K562 (cell line): ENCODE data around the gene ITPRIPL1. TPM values are rescaled to one million over a fixed set of nuclear protein-coding genes. Genes with fewer than 3 reads are reported as not detected.

Experiments
- ARNT ChIP-seq, 2 experiments: fragments of 450-650 bp; IDR thresholded peaks; 2 replicates each; pipeline ENCODE4 v1.6.1; 2016; ENCODE audit warnings: mild to moderate bottlenecking in 1 of 2
- CSDE1 ChIP-seq, 2 experiments: fragments of 450-650 bp; IDR thresholded peaks; 2 replicates each; pipeline ENCODE4 v1.6.1; 2016; ENCODE audit warnings: mild to moderate bottlenecking in 1 of 2
- DPF2 ChIP-seq: fragments of 450-650 bp; IDR thresholded peaks from 2 replicates; pipeline ENCODE4 v1.6.1; 2016
- E2F3 ChIP-seq: fragments of 250-450 bp; sonication (Bioruptor Pico); IDR thresholded peaks from 2 replicates; pipeline ENCODE4 v1.4.0; 2020; ENCODE audit warnings: mild to moderate bottlenecking
- ELF4 ChIP-seq: fragments of 450-650 bp; formaldehyde crosslinking; IDR thresholded peaks from 2 replicates; pipeline ENCODE4 v1.4.0; 2022; ENCODE audit warnings: missing genetic modification characterization
- EP300 ChIP-seq: IDR thresholded peaks from 2 replicates; pipeline ENCODE4 v1.6.1; 2012; ENCODE audit warnings: low read length, improper control_type of control experiment
- ETS2 ChIP-seq: IDR thresholded peaks from 2 replicates; pipeline ENCODE4 v1.6.1; 2016; ENCODE audit warnings: borderline replicate concordance, missing genetic modification characterization, mild to moderate bottlenecking, moderate library complexity, missing compliant biosample characterization; ENCODE audit not compliant: poor library complexity, severe bottlenecking
- FOS ChIP-seq: IDR thresholded peaks from 3 replicates; pipeline ENCODE4 v1.6.1; 2011; ENCODE audit not compliant: insufficient read length; ENCODE audit errors: extremely low read depth
- FOSL1 ChIP-seq: fragments of 200-800 bp; sonication (Bioruptor generic); conservative IDR thresholded peaks from 2 replicates; pipeline ENCODE4 v1.6.1; 2016; ENCODE audit warnings: missing genetic modification characterization, missing compliant biosample characterization
- HLTF ChIP-seq: fragments of 450-650 bp; IDR thresholded peaks from 2 replicates; pipeline ENCODE4 v1.6.1; 2016
- JUN ChIP-seq, 2 experiments: sonication (generic) in 1 of 2; formaldehyde crosslinking in 1 of 2; IDR thresholded peaks; 2 replicates each; pipeline versions ENCODE4 v1.6.1 to v1.8.0; 2012 to 2022; ENCODE audit warnings: borderline replicate concordance in 2 of 2, mild to moderate bottlenecking in 2 of 2, improper control_type of control experiment in 1 of 2, low read depth in 1 of 2, low read length in 1 of 2, missing genetic modification reagents in 1 of 2
- KLF16 ChIP-seq: IDR thresholded peaks from 2 replicates; pipeline ENCODE4 v1.6.1; 2016; ENCODE audit warnings: antibody characterized with exemption
- MBD2 ChIP-seq: sonication (generic); IDR thresholded peaks from 2 replicates; pipeline ENCODE4 v1.6.1; 2016; ENCODE audit warnings: low read depth, borderline replicate concordance
- MCM5 ChIP-seq: fragments of 450-650 bp; IDR thresholded peaks from 2 replicates; pipeline ENCODE4 v1.6.1; 2016; ENCODE audit warnings: low read depth
- MTF1 ChIP-seq: fragments of 250-450 bp; sonication (Bioruptor Pico); IDR thresholded peaks from 2 replicates; pipeline ENCODE4 v1.9.0; 2021; ENCODE audit warnings: moderate library complexity, mild to moderate bottlenecking, inconsistent platforms, borderline replicate concordance
- MYC ChIP-seq, 2 experiments: fragments of 250-450 bp in 1 of 2; sonication (Bioruptor Pico) in 1 of 2; IDR thresholded peaks; 2 replicates each; pipeline versions ENCODE4 v1.5.1 to v1.6.1; 2012 to 2021; ENCODE audit warnings: low read depth in 2 of 2, borderline replicate concordance in 1 of 2, improper control_type of control experiment in 1 of 2, low read length in 1 of 2, mild to moderate bottlenecking in 1 of 2, moderate library complexity in 1 of 2
- RAD51 ChIP-seq: fragments of 450-650 bp; IDR thresholded peaks from 2 replicates; pipeline ENCODE4 v1.7.1; 2016; ENCODE audit warnings: low read depth, mild to moderate bottlenecking, borderline replicate concordance
- SAFB ChIP-seq: fragments of 200-400 bp; formaldehyde crosslinking; IDR thresholded peaks from 2 replicates; pipeline ENCODE4 v1.6.1; 2017; ENCODE audit warnings: low read depth, low read length, borderline replicate concordance
- SMARCA4 ChIP-seq: fragments of 450-650 bp; IDR thresholded peaks from 2 replicates; pipeline ENCODE4 v1.6.1; 2016
- SMARCC2 ChIP-seq: fragments of 450-650 bp; IDR thresholded peaks from 2 replicates; pipeline ENCODE4 v1.6.1; 2017; ENCODE audit warnings: antibody characterized with exemption, moderate library complexity, mild to moderate bottlenecking, low read depth
- polyA plus RNA-seq, 8 experiments: library from polyadenylated mRNA; depleted of rRNA in 4 of 8; stranded (reverse) in 5 of 8; unstranded in 3 of 8; fragments of >200 nt; fragmentation: Nextera tagmentation in 2 of 8; fragmentation: Illumina TruSeq in 1 of 8; extraction: Ambion mirVana in 2 of 8; extraction: Trizol in 1 of 8; gene quantifications; 2 replicates each; pipeline versions ENCODE4 v1.2.1 to v1.2.3, GENCODE V29; 2011 to 2014; ENCODE audit warnings: inconsistent platforms in 1 of 8, missing spikeins in 1 of 8
- total RNA-seq, 7 experiments: library from RNA; depleted of rRNA in 6 of 7; stranded (reverse); fragments of >200 nt in 6 of 7; fragmentation: Illumina TruSeq in 2 of 7; extraction: Trizol in 2 of 7; gene quantifications; 2 replicates each; pipeline versions ENCODE4 v1.2.1 to v1.2.3, GENCODE V29; 2011 to 2021; ENCODE audit warnings: low replicate concordance in 1 of 7
- TF ChIP-seq, protein P1 (sequence below), 2 experiments: fragments of 450-650 bp in 1 of 2; sonication (generic) in 1 of 2; formaldehyde crosslinking; conservative IDR thresholded peaks; 2 replicates each; pipeline versions ENCODE4 v1.4.0 to v1.8.1; 2020 to 2022; ENCODE audit warnings: mild to moderate bottlenecking in 1 of 2, missing genetic modification reagents in 1 of 2
- TF ChIP-seq, protein P2 (sequence below): IDR thresholded peaks from 3 replicates; pipeline ENCODE4 v1.6.1; 2011; ENCODE audit warnings: borderline replicate concordance, mild to moderate bottlenecking, moderate library complexity; ENCODE audit not compliant: insufficient read length; ENCODE audit errors: extremely low read depth
- TF ChIP-seq, protein P3 (sequence below): IDR thresholded peaks from 2 replicates; pipeline ENCODE4 v1.6.1; 2012; ENCODE audit warnings: low read depth, low read length, improper control_type of control experiment, borderline replicate concordance
- TF ChIP-seq, protein P4 (sequence below): fragments of 450-650 bp; IDR thresholded peaks from 2 replicates; pipeline ENCODE4 v1.6.1; 2016; ENCODE audit warnings: low read depth, mild to moderate bottlenecking, moderate library complexity

Gene ITPRIPL1
- total and polyA plus RNA-seq, 9 of the 15 experiments (the other 6 are each of a cell fraction or from before 2014, with no cell fraction given), result 0.99 to 9.0 (median 6.4) TPM

DNA sequence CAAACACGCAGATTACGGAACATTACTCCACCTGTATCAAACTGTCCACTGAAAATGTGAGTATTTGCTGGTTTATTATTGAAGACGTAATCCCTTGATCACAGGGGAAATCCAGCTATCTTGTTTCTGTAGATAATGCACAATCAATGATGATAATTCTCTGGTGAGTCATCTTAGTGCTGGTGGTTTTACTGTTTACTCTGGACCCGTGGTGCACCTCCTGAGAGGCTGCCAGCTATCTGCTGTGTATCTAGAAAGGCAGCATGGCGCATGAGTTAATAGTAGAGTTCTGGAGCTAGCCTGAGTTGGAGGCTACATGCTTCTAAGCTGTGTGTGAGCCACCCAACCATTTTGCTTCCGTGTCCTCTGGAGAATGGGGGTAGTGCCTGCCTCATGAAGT, 17.0 kb downstream of the ITPRIPL1 start (continued):
- TF ChIP-seq, protein P1, sequence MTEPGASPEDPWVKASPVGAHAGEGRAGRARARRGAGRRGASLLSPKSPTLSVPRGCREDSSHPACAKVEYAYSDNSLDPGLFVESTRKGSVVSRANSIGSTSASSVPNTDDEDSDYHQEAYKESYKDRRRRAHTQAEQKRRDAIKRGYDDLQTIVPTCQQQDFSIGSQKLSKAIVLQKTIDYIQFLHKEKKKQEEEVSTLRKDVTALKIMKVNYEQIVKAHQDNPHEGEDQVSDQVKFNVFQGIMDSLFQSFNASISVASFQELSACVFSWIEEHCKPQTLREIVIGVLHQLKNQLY (CRISPR knock-in tag; conservative IDR thresholded peaks at IDR 0.05), result 0 out of 4 replicates have a peak, but pooled peaks of 1 of the 2 experiments have one; percentile 34
- TF ChIP-seq CSDE1 (IDR thresholded peaks at IDR 0.05) (no peak), MYC (IDR thresholded peaks at IDR 0.05; ENCODE audit: low read depth, low read length) (0 out of 2 replicates have a peak, but pooled peaks have one; percentile 29), MYC (CRISPR knock-in tag; IDR thresholded peaks at IDR 0.05; ENCODE audit: borderline replicate concordance, low read depth) (no peak), FOSL1 (tag) (peak; percentile 96), SMARCC2 (no peak), SMARCA4 (peak; percentile 77; the same call in 1 of the 2 replicates), EP300 (peak; percentile 44), ELF4 (CRISPR knock-in tag) (no peak), KLF16 (no peak), RAD51 (no peak), ARNT (IDR thresholded peaks at IDR 0.05) (peak in 1 of 2 experiments; percentile 76; a peak in 1 of 4 replicates), MCM5 (no peak), SAFB (no peak), E2F3 (CRISPR knock-in tag) (no peak), HLTF (no peak), FOS (peak; percentile 55), MBD2 (no peak), DPF2 (peak; percentile 72), ETS2 (tag) (no peak), JUN (IDR thresholded peaks at IDR 0.05; ENCODE audit: borderline replicate concordance, low read depth, low read length) (peak; percentile 83; the same call in 1 of the 2 replicates), JUN (CRISPR knock-in tag; IDR thresholded peaks at IDR 0.05; ENCODE audit: borderline replicate concordance) (no peak), MTF1 (no peak)
- TF ChIP-seq, protein P2, sequence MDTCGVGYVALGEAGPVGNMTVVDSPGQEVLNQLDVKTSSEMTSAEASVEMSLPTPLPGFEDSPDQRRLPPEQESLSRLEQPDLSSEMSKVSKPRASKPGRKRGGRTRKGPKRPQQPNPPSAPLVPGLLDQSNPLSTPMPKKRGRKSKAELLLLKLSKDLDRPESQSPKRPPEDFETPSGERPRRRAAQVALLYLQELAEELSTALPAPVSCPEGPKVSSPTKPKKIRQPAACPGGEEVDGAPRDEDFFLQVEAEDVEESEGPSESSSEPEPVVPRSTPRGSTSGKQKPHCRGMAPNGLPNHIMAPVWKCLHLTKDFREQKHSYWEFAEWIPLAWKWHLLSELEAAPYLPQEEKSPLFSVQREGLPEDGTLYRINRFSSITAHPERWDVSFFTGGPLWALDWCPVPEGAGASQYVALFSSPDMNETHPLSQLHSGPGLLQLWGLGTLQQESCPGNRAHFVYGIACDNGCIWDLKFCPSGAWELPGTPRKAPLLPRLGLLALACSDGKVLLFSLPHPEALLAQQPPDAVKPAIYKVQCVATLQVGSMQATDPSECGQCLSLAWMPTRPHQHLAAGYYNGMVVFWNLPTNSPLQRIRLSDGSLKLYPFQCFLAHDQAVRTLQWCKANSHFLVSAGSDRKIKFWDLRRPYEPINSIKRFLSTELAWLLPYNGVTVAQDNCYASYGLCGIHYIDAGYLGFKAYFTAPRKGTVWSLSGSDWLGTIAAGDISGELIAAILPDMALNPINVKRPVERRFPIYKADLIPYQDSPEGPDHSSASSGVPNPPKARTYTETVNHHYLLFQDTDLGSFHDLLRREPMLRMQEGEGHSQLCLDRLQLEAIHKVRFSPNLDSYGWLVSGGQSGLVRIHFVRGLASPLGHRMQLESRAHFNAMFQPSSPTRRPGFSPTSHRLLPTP, result no peak
- TF ChIP-seq, protein P3, sequence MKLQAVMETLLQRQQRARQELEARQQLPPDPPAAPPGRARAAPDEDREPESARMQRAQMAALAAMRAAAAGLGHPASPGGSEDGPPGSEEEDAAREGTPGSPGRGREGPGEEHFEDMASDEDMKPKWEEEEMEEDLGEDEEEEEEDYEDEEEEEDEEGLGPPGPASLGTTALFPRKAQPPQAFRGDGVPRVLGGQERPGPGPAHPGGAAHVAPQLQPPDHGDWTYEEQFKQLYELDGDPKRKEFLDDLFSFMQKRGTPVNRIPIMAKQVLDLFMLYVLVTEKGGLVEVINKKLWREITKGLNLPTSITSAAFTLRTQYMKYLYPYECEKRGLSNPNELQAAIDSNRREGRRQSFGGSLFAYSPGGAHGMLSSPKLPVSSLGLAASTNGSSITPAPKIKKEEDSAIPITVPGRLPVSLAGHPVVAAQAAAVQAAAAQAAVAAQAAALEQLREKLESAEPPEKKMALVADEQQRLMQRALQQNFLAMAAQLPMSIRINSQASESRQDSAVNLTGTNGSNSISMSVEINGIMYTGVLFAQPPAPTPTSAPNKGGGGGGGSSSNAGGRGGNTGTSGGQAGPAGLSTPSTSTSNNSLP, result 0 out of 2 replicates have a peak, but pooled peaks have one; percentile 60
- TF ChIP-seq, protein P4, sequence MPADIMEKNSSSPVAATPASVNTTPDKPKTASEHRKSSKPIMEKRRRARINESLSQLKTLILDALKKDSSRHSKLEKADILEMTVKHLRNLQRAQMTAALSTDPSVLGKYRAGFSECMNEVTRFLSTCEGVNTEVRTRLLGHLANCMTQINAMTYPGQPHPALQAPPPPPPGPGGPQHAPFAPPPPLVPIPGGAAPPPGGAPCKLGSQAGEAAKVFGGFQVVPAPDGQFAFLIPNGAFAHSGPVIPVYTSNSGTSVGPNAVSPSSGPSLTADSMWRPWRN, result peak; percentile 52; the same call in 1 of the 2 replicates
